IPS-15b (cell line): ENCODE measurements around the gene IFNAR2.

Experiments
- H3K27me3 ChIP-seq: one replicate; pipeline ENCODE4 v1.6.1; 2013; ENCODE audit warnings: low read length; ENCODE audit not compliant: control insufficient read depth, insufficient read depth
- H3K36me3 ChIP-seq: one replicate; pipeline ENCODE4 v1.6.1; 2013; ENCODE audit warnings: low read length; ENCODE audit not compliant: control insufficient read depth, insufficient read depth
- H3K4me1 ChIP-seq: one replicate; pipeline ENCODE4 v1.6.1; 2013; ENCODE audit warnings: mild to moderate bottlenecking, low read length; ENCODE audit not compliant: control insufficient read depth, insufficient read depth
- H3K4me3 ChIP-seq: one replicate; pipeline ENCODE4 v1.5.1; 2013; ENCODE audit warnings: low read depth, low read length
- H3K9ac ChIP-seq: one replicate; pipeline ENCODE4 v1.6.1; 2013; ENCODE audit warnings: low read depth, mild to moderate bottlenecking, low read length
- H3K9me3 ChIP-seq: one replicate; pipeline ENCODE4 v1.6.1; 2013; ENCODE audit warnings: mild to moderate bottlenecking, low read length; ENCODE audit not compliant: control insufficient read depth, insufficient read depth

Gene IFNAR2

DNA sequence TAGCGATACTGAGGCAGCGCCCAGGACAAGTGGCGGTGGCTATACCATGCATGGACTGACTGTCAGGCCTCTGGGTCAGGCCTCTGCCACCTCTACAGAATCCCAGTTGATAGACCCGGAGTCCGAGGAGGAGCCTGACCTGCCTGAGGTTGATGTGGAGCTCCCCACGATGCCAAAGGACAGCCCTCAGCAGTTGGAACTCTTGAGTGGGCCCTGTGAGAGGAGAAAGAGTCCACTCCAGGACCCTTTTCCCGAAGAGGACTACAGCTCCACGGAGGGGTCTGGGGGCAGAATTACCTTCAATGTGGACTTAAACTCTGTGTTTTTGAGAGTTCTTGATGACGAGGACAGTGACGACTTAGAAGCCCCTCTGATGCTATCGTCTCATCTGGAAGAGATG is 33.2 kb downstream of the IFNAR2 start:
- Histone ChIP-seq H3K27me3 (peaks cover 4% of the 10 kb centered on the region), H3K9ac (no peak overlapping the region), H3K4me1 (peaks cover 3% of the 10 kb centered on the region), H3K4me3 (no peak overlapping the region), H3K9me3 (no peaks in the 10 kb centered on the region), H3K36me3 (peaks cover 5% of the 10 kb centered on the region)

DNA sequence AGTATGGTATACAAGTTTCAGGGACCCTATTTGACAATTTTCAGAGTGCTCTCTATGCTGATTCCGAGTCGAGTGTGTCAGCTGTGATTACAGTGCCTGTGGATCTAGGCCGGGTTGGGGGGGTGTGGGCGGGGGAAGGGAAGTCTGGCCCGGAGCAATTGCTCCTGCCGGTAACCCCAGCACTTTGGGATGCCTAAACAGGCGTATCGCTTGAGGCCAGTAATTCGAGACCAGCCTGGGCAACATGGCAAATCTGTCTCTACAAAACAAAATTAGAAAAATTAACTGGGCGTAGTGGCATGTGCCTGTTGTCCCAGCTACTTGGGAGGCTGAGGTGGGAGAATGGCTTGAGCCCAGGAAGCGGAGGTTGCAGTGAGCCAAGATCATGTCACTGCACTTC is 34.8 kb downstream of the IFNAR2 start:
- Histone ChIP-seq H3K4me3 (no peak overlapping the region), H3K36me3 (no peaks in the 10 kb centered on the region), H3K9me3 (no peaks in the 10 kb centered on the region), H3K4me1 (peaks cover 3% of the 10 kb centered on the region), H3K27me3 (peaks cover 4% of the 10 kb centered on the region), H3K9ac (no peak overlapping the region)

DNA sequence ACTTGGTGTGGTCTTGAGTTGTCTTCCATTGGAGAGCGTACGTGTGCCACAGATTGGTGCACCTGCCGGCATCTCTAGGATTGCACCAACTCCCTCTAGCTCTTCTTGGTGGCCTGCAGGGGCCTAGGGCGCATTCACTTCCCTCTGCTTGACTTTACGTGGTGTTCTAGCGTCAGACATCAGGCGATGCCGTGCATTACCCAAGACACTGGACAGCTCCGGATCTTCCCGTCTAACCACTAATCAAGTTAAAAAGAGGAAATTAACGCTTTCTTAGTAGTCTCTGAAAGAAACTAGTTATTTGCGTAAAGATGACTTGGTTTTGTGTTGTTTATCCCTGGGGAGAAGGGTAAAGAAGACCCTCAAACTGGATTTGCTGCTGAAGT is 35.9 kb downstream of the IFNAR2 start:
- Histone ChIP-seq H3K36me3 (no peaks in the 10 kb centered on the region), H3K27me3 (peaks cover 4% of the 10 kb centered on the region), H3K4me1 (peaks cover 3% of the 10 kb centered on the region), H3K4me3 (peak overlapping the region; percentile 85), H3K9me3 (no peaks in the 10 kb centered on the region), H3K9ac (no peak overlapping the region)

DNA sequence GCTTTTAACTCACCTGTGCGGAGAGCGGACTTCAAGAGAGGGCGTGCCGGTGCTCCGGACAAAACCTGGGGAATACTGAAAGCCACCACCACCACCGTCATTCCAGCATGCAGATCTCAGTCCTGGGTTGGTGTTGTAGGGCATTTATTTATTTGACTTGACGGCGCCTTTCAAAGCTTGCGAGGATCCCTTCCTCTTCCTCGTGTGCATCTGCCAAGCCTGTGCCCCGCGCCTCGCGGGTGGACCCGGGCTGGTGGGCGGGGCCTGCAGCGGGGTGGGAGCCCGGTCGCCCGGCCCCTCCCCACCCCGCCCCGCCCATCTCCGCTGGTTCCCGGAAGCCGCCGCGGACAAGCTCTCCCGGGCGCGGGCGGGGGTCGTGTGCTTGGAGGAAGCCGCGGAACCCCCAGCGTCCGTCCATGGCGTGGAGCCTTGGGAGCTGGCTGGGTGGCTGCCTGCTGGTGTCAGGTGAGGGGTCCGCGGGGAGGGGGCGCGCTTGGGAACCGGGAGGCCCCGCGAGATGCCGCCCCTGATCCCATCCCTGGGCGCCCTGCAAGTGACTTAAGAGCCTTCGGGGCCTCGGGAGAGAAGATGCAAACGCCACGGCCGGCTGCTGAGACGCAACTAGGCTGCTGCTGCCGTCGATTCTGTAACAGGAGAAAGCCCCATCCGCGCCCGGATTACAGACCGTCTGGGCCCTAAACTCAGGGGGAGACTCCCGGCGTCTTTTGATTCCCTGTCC is 36.5 kb downstream of the IFNAR2 start, which contains the start of gene IL10RB:
Gene IL10RB (plus strand): TSS at position 318 of the 739 bp plus-strand sequence. CDS start 99 bp downstream, at position 417.
- Histone ChIP-seq H3K4me1 (peaks cover 3% of the 10 kb centered on the region), H3K9me3 (no peaks in the 10 kb centered on the region), H3K4me3 (peak within 1 kb of the TSS; percentile 85), H3K36me3 (no peaks in the 10 kb centered on the region), H3K27me3 (peaks cover 4% of the 10 kb centered on the region), H3K9ac (peak within 1 kb of the TSS; percentile 60)

DNA sequence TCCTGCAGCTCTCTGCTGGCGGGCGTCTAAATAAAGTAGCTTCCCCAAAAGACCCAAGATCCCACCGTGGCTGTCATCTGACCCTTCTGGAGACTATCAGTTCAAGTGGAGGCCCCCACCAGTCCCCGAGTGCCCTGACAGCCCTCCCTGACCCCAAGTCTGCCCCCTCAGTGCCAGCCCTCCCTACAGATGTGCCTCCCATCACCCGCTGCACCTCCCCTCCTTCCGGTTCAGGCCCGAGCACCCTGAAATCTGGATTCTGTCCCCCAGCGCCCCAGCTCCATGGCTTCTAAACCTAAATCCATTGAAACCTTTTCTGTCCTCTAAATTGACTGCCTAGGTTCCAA is 37.0 kb downstream of the IFNAR2 start:
- no peaks in the 10 kb centered on the region for H3K36me3 ChIP-seq
- peak overlapping the region; percentile 75 for H3K4me3 ChIP-seq
- H3K9me3 ChIP-seq: no peaks in the 10 kb centered on the region
- H3K27me3 ChIP-seq: peaks cover 4% of the 10 kb centered on the region
- peaks cover 3% of the 10 kb centered on the region for H3K4me1 ChIP-seq
- peak overlapping the region; percentile 60 for H3K9ac ChIP-seq

DNA sequence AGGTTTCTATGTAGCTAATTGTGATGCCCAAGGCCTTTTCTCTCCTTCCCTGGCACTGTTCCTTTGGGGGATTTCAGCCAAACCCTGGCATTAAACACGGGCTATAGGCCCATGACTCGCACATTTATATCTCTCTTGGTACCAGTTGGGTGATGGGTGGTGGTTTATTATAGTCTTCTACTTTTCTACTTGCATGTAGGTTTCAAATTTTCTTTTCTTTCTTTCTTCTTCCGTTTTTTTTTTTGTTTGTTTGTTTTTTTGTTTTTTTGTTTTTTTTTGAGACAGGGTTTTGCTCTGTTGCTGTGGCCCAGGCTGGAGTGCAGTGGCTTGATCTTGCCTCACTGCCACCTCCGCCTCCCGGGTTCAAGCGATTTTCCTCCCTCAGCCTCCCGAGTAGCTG is 37.5 kb downstream of the IFNAR2 start:
- Histone ChIP-seq H3K4me1 (peaks cover 3% of the 10 kb centered on the region), H3K9ac (no peak overlapping the region), H3K9me3 (no peaks in the 10 kb centered on the region), H3K27me3 (peaks cover 4% of the 10 kb centered on the region), H3K4me3 (no peak overlapping the region), H3K36me3 (no peaks in the 10 kb centered on the region)

DNA sequence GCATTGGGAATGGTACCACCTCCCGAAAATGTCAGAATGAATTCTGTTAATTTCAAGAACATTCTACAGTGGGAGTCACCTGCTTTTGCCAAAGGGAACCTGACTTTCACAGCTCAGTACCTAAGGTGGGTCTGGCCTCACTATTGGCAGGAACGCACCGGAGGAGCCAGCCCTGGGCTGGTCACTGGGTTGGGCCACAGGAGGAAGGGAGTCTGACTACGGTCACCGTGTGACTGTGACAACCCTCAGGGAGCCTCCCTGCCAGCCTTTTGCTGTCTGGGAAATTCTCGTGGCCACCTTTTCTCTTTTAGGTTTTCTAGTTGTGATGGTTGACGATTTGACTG is 38.6 kb downstream of the IFNAR2 start:
- H3K9me3 ChIP-seq: no peaks in the 10 kb centered on the region
- no peak overlapping the region for H3K4me3 ChIP-seq
- H3K9ac ChIP-seq: no peak overlapping the region
- peaks cover 4% of the 10 kb centered on the region for H3K27me3 ChIP-seq
- no peaks in the 10 kb centered on the region for H3K36me3 ChIP-seq
- peaks cover 3% of the 10 kb centered on the region for H3K4me1 ChIP-seq

DNA sequence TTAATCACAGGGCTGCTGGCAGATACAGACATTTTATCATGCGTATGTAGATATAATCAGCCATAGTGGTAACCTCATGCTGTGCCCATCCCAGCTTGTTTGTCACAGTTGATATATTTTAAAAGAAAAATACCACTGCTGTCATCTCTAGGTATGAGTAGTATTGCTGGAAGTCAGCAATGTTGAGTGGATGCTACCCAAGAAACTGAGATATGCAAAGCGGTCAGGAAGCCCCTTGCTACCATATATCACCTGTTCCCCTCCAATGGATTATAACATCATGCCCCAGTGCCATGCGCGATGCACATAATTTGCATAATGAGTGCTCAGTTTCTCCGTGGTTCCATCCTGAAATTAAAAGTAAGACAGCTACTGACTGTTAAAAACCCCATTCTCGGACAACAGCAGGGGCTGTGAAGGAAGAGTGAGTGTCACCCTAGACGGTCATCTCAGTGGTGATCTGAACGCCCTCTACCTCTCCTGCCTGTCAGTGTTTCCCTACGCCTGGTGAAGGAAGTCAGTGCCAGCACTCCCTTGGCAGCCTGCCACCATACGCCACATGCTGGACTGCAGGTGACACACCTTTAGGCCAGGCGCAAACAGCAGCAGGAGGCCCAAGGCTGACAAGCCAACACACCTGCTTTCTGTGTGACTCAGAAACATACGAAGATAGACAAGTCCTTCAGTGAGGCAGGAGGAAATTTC is 39.2 kb downstream of the IFNAR2 start:
- Histone ChIP-seq H3K9ac (no peak overlapping the region), H3K9me3 (no peaks in the 10 kb centered on the region), H3K4me1 (peaks cover 3% of the 10 kb centered on the region), H3K27me3 (peaks cover 4% of the 10 kb centered on the region), H3K4me3 (no peak overlapping the region), H3K36me3 (no peaks in the 10 kb centered on the region)

DNA sequence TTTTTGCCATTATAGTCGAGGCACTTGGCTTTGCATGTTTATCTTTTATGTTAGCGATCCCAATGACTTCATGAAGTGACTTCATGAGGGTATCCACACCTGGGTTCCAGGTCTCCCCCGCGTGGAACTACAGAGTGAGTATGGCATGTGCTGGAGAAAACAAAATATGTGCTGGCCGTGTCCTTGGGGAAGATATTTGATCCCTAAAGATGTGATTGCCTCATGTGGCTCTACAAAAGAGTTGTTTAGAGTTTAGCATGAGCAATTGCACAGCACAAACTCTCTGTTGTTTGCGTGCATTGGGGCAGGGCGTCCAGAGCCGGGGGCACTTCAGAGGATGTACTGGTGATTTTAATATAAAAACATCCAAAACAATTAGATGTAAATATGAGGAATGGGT is 41.2 kb downstream of the IFNAR2 start:
- no peaks in the 10 kb centered on the region for H3K4me1 ChIP-seq
- no peak overlapping the region for H3K4me3 ChIP-seq
- H3K9ac ChIP-seq: no peak overlapping the region
- H3K36me3 ChIP-seq: no peaks in the 10 kb centered on the region
- H3K27me3 ChIP-seq: no peaks in the 10 kb centered on the region
- no peaks in the 10 kb centered on the region for H3K9me3 ChIP-seq

DNA sequence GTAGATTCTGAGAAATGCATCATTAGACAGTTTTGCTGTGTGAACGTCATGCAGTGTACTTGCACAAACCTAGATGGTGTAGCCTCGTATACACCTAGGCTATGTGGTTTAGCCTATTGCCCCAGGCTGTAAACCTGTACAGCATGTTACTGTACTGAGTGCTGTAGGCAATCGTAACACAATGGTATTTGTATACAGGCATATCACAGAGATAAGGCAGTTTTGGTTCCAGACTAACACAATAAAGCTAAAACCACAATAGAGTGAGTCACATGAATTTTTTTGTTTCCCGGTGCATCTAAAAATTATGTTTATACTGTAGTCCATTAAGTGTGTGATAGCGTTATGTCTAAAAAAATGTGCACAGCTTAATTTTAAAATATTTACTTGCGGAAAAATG is 43.3 kb downstream of the IFNAR2 start:
- Histone ChIP-seq H3K27me3 (no peaks in the 10 kb centered on the region), H3K36me3 (no peaks in the 10 kb centered on the region)

DNA sequence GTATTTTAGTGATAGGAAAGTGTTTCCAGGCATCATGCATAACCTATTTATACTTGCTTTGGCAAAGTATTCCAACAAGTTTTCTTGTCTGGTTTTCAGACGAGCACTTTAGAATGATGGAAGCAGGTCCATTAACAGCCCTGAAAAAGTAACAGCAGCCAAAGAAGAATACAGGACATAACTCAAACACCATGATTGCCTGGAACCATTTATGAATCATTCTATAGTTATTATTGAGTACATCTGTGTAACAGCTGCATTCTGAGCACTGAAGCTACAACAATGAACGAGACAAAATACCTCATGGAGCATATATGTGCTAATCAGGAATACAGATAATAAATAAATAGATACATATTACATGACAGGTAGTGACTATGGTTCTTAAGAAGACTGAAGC is 49.0 kb downstream of the IFNAR2 start:
- Histone ChIP-seq H3K27me3 (no peaks in the 10 kb centered on the region), H3K9ac (no peak overlapping the region), H3K4me1 (no peaks in the 10 kb centered on the region), H3K4me3 (no peak overlapping the region), H3K36me3 (no peaks in the 10 kb centered on the region), H3K9me3 (no peaks in the 10 kb centered on the region)

More for the DNA sequence above, 43.3 kb downstream of the IFNAR2 start:
- H3K4me1 ChIP-seq: no peaks in the 10 kb centered on the region
- no peak overlapping the region for H3K4me3 ChIP-seq
- H3K9me3 ChIP-seq: no peaks in the 10 kb centered on the region
- no peak overlapping the region for H3K9ac ChIP-seq

DNA sequence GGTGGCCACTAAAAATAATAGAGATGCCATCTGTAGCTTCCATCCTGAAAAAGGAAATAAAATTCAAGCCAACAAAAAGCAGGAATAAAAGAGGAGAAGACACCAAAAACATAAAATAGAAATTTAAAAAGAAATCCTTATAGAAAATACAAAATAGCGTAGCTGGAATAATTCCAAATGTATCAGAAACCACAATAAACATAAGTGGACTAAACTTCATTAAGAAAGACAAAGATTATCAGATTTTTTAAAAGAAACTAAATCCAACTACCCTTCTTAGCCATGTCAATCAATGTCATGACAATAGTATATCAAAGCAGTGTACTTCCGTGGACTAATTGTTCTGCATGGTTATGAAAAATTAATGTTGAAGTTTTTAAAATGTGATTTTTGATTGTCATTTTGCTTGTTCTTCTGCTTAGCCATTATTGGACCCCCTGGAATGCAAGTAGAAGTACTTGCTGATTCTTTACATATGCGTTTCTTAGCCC is 49.6 kb downstream of the IFNAR2 start:
- Histone ChIP-seq H3K4me1 (no peaks in the 10 kb centered on the region), H3K4me3 (no peak overlapping the region), H3K9me3 (no peaks in the 10 kb centered on the region), H3K36me3 (no peaks in the 10 kb centered on the region), H3K27me3 (no peaks in the 10 kb centered on the region), H3K9ac (no peak overlapping the region)
